Sigmoid colon (tissue), 7 donors: ENCODE measurements around the gene MAP3K7CL. TPM values are rescaled to one million over a fixed set of nuclear protein-coding genes. Genes with fewer than 3 reads are reported as not detected.

Experiments
- DNase-seq: peaks from one replicate; pipeline ENCODE4 v3.0.0-alpha.2; 2019
- H3K27ac ChIP-seq, 4 donors: fragments of 200-600 bp; sonication (generic); one replicate each; pipeline ENCODE4 v1.5.1; 2016 to 2019; ENCODE audit warnings: mild to moderate bottlenecking in 1 of 4
- H3K27me3 ChIP-seq, 3 donors: fragments of 200-600 bp; sonication (generic); one replicate each; pipeline ENCODE4 v1.5.1; 2019; ENCODE audit warnings: mild to moderate bottlenecking in 1 of 3
- H3K36me3 ChIP-seq, 4 donors: fragments of 200-600 bp; sonication (generic); one replicate each; pipeline ENCODE4 v1.5.1; 2016 to 2019
- H3K4me1 ChIP-seq, 4 donors: fragments of 200-600 bp; sonication (generic); one replicate each; pipeline ENCODE4 v1.5.1; 2017 to 2019
- H3K4me3 ChIP-seq, 4 donors: fragments of 200-600 bp; sonication (generic); one replicate each; pipeline ENCODE4 v1.5.1; 2017 to 2019; ENCODE audit warnings: mild to moderate bottlenecking in 2 of 4, moderate library complexity in 1 of 4
- H3K9me3 ChIP-seq, 4 donors: fragments of 200-600 bp in 3 of 4; sonication (generic) in 3 of 4; one replicate each; pipeline versions ENCODE4 v1.5.1 to v1.6.1; 2013 to 2019
- EP300 ChIP-seq, 4 donors: sonication (generic); formaldehyde crosslinking; IDR thresholded peaks; one replicate each; pipeline ENCODE4 v1.6.1; 2017; ENCODE audit warnings: antibody characterized with exemption in 4 of 4
- POLR2A ChIP-seq, 2 donors: fragments of 450-650 bp; IDR thresholded peaks; one replicate each; pipeline ENCODE4 v1.6.1; 2016; ENCODE audit warnings: antibody characterized with exemption in 2 of 2, mild to moderate bottlenecking in 2 of 2, moderate library complexity in 2 of 2
- POLR2AphosphoS5 ChIP-seq, 4 donors: sonication (generic); formaldehyde crosslinking; IDR thresholded peaks; one replicate each; pipeline ENCODE4 v1.6.1; 2017; ENCODE audit warnings: antibody characterized with exemption in 4 of 4
- WGBS, 2 donors: extraction: QIAGEN DNeasy Blood & Tissue Kit; methylation state at CpG; one replicate each; pipeline ENCODE4 v1.1.7; 2013; 5-methylcytosine and 5-hydroxymethylcytosine counted together
- intact Hi-C: fragments of 100-400 bp; cut with DNase I; formaldehyde crosslinking; loops from one replicate; pipeline ENCODE4 v1.15.1; 2023
- polyA plus RNA-seq, 3 donors: library from polyadenylated mRNA; stranded (reverse); fragments of 200-250 nt; gene quantifications; one replicate each; pipeline ENCODE4 v1.2.3, GENCODE V29; 2013
- total RNA-seq, 4 donors: library from RNA; depleted of rRNA; stranded (reverse); fragments of >200 nt; gene quantifications; one replicate each; pipeline ENCODE4 v1.1.0, GENCODE V29; 2016
- TF ChIP-seq, protein P1 (sequence below), 4 experiments: fragments of 450-650 bp in 3 of 4; fragments of 200-600 bp in 1 of 4; IDR thresholded peaks; one replicate each; pipeline ENCODE4 v1.5.1; 2016 to 2019; ENCODE audit warnings: antibody characterized with exemption in 4 of 4, mild to moderate bottlenecking in 3 of 4, moderate library complexity in 2 of 4
- donor health status: healthy with polysubstance abuse.
- donor health status: Bipolar disorder and iron deficiency.
- donor health status: healthy.

MAP3K7CL gene
- total and polyA plus RNA-seq, 7 donors, result 2.3 to 12.2 (median 4.6) TPM

GRCh38 chr21:29098156-29098555, 32.3 kb upstream of the MAP3K7CL start:
- no peaks in the 10 kb centered on the region for H3K27me3 ChIP-seq
- H3K4me3 ChIP-seq, result no peak overlapping the region
- H3K9me3 ChIP-seq, result no peaks in the 10 kb centered on the region
- H3K4me1 ChIP-seq, result peaks cover 0 to 21% (median 13%) of the 10 kb centered on the region in 4 donors
- no peak for DNase-seq
- TF ChIP-seq, protein P1, sequence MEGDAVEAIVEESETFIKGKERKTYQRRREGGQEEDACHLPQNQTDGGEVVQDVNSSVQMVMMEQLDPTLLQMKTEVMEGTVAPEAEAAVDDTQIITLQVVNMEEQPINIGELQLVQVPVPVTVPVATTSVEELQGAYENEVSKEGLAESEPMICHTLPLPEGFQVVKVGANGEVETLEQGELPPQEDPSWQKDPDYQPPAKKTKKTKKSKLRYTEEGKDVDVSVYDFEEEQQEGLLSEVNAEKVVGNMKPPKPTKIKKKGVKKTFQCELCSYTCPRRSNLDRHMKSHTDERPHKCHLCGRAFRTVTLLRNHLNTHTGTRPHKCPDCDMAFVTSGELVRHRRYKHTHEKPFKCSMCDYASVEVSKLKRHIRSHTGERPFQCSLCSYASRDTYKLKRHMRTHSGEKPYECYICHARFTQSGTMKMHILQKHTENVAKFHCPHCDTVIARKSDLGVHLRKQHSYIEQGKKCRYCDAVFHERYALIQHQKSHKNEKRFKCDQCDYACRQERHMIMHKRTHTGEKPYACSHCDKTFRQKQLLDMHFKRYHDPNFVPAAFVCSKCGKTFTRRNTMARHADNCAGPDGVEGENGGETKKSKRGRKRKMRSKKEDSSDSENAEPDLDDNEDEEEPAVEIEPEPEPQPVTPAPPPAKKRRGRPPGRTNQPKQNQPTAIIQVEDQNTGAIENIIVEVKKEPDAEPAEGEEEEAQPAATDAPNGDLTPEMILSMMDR (IDR thresholded peaks at IDR 0.05), result no peak
- no peak for TF ChIP-seq EP300 (IDR thresholded peaks at IDR 0.05)
- TF ChIP-seq POLR2A (IDR thresholded peaks at IDR 0.05), result no peak
- TF ChIP-seq POLR2AphosphoS5 (IDR thresholded peaks at IDR 0.05), result no peak
- intact Hi-C loops, result loop anchor here (5.0 kb wide), 1 partner anchor 39 kb away; no protein-coding TSS in a partner anchor
- WGBS, 2 donors, result 72 to 86% methylated on average over 2 of the region's 2 CpGs
- H3K27ac ChIP-seq, result peak overlapping the region in 3 of 4 donors; percentile 32 to 44 (median 39)
- no peaks in the 10 kb centered on the region for H3K36me3 ChIP-seq

DNA sequence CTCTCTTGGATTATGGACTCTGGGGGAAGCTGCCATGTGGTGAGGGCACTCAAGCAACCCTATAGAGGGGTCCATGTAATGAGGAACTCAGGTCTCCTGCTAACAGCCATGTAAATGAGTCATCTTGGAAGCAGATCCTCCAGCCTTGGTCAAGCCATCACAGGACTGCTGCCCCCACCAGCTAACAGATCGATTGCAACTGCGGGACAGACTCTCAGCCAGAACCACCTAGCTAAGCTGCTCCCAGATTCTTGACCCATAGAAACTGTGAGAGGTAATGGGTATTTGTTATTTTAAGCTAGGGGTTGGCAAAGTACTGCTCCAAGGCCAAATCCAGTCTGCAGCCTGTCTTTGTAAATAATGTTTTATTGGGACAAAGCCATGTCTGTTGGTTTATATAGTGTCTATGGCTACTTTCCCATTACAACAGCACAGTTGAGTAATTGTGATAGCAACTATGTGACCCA, 27.6 kb upstream of the MAP3K7CL start:
- 88 to 89% methylated on average over 2 of the region's 2 CpGs for WGBS, 2 donors
- no peak overlapping the region for H3K27ac ChIP-seq

GRCh38 chr21:29104239-29104708, 26.2 kb upstream of the MAP3K7CL start:
- no peaks in the 10 kb centered on the region for H3K27me3 ChIP-seq
- no peaks in the 10 kb centered on the region for H3K36me3 ChIP-seq
- peaks cover 0 to 10% (median 6%) of the 10 kb centered on the region in 4 donors for H3K4me1 ChIP-seq
- no peak for TF ChIP-seq EP300 (IDR thresholded peaks at IDR 0.05)
- TF ChIP-seq POLR2A (IDR thresholded peaks at IDR 0.05), result no peak
- no peak for TF ChIP-seq POLR2AphosphoS5 (IDR thresholded peaks at IDR 0.05)
- TF ChIP-seq, protein P1 (IDR thresholded peaks at IDR 0.05), result no peak
- no peaks in the 10 kb centered on the region for H3K9me3 ChIP-seq
- no peak for DNase-seq
- no peak overlapping the region for H3K27ac ChIP-seq
- 76 to 82% methylated on average over 7 of the region's 7 CpGs for WGBS, 2 donors
- intact Hi-C loops, result no loop called here
- no peak overlapping the region for H3K4me3 ChIP-seq

More for the DNA sequence above, 27.6 kb upstream of the MAP3K7CL start:
- intact Hi-C loops, result no loop called here
- DNase-seq, result no peak
- TF ChIP-seq, protein P1 (IDR thresholded peaks at IDR 0.05), result no peak
- peak in 1 of 4 donors; percentile 14 for TF ChIP-seq POLR2AphosphoS5 (IDR thresholded peaks at IDR 0.05)
- H3K9me3 ChIP-seq, result no peaks in the 10 kb centered on the region
- H3K27me3 ChIP-seq, result no peaks in the 10 kb centered on the region
- peaks cover 0 to 21% (median 15%) of the 10 kb centered on the region in 4 donors for H3K4me1 ChIP-seq
- no peak overlapping the region for H3K4me3 ChIP-seq
- no peaks in the 10 kb centered on the region for H3K36me3 ChIP-seq

DNA sequence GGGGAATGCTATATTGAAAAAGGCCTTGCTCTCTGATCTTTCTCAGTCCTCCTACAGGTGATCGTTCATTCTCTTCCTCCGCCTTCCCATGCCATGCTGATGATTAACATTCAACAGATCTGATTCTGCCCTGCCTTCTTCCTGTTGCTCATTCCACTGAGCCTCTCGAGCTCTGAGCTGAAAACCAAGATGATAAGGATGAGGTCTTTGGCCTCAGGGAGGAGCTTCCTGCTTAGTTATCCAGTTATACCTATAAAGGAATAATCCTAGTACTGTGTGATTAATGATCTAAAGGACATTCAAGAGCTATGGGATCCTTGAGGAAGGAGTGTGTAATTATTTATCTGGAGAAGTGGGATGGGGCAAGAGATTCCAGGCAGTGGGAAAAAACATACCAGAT, 25.2 kb upstream of the MAP3K7CL start:
- peaks cover 0 to 7% (median 6%) of the 10 kb centered on the region in 4 donors for H3K4me1 ChIP-seq
- H3K36me3 ChIP-seq, result no peaks in the 10 kb centered on the region
- H3K27ac ChIP-seq, result no peak overlapping the region
- no peaks in the 10 kb centered on the region for H3K27me3 ChIP-seq
- TF ChIP-seq POLR2AphosphoS5 (IDR thresholded peaks at IDR 0.05), result no peak
- TF ChIP-seq, protein P1 (IDR thresholded peaks at IDR 0.05), result no peak
- no peak for TF ChIP-seq POLR2A (IDR thresholded peaks at IDR 0.05)
- TF ChIP-seq EP300 (IDR thresholded peaks at IDR 0.05), result no peak
- intact Hi-C loops, result no loop called here
- no peak overlapping the region for H3K4me3 ChIP-seq
- WGBS, 2 donors, result 70 to 80% methylated on average over 3 of the region's 3 CpGs
- no peaks in the 10 kb centered on the region for H3K9me3 ChIP-seq
- no peak for DNase-seq
